Skeletal muscle tissue (tissue), 4 donors: Measurements from ENCODE around the gene CPNE5. TPM values are rescaled to one million over a fixed set of nuclear protein-coding genes. Genes with fewer than 3 reads are reported as not detected.

Source experiments
- H3K27ac ChIP-seq: one replicate; pipeline ENCODE4 v1.7.0; 2013; ENCODE audit warnings: mild to moderate bottlenecking, low read depth, low read length, inconsistent platforms
- H3K27me3 ChIP-seq, 3 donors: one replicate each; pipeline ENCODE4 v1.7.0; 2013; ENCODE audit warnings: low read length in 3 of 3; ENCODE audit not compliant: control insufficient read depth in 3 of 3, insufficient read depth in 3 of 3
- H3K36me3 ChIP-seq, 3 donors: one replicate each; pipeline ENCODE4 v1.7.0; 2013; ENCODE audit warnings: low read length in 3 of 3; ENCODE audit not compliant: control insufficient read depth in 3 of 3, insufficient read depth in 3 of 3
- H3K4me1 ChIP-seq, 3 donors: one replicate each; pipeline ENCODE4 v1.7.0; 2013; ENCODE audit warnings: low read length in 3 of 3, mild to moderate bottlenecking in 3 of 3; ENCODE audit not compliant: control insufficient read depth in 3 of 3, insufficient read depth in 3 of 3
- H3K4me3 ChIP-seq, 3 donors: one replicate each; pipeline ENCODE4 v1.7.0; 2013; ENCODE audit warnings: low read length in 3 of 3
- H3K9ac ChIP-seq, 3 donors: one replicate each; pipeline ENCODE4 v1.7.0; 2013; ENCODE audit warnings: low read length in 3 of 3, mild to moderate bottlenecking in 3 of 3, moderate library complexity in 2 of 3, low read depth in 1 of 3
- H3K9me3 ChIP-seq, 3 donors: one replicate each; pipeline ENCODE4 v1.7.0; 2013; ENCODE audit warnings: low read length in 3 of 3; ENCODE audit not compliant: control insufficient read depth in 3 of 3
- total RNA-seq: library from RNA; depleted of rRNA; stranded (reverse); fragments of >200 nt; gene quantifications from one replicate; pipeline ENCODE4 v1.2.3, GENCODE V29; 2014
- donor health status: Osteomylitis.

CPNE5 gene
- total RNA-seq, 1 donor from 2014 or later, result 6.3 TPM

DNA sequence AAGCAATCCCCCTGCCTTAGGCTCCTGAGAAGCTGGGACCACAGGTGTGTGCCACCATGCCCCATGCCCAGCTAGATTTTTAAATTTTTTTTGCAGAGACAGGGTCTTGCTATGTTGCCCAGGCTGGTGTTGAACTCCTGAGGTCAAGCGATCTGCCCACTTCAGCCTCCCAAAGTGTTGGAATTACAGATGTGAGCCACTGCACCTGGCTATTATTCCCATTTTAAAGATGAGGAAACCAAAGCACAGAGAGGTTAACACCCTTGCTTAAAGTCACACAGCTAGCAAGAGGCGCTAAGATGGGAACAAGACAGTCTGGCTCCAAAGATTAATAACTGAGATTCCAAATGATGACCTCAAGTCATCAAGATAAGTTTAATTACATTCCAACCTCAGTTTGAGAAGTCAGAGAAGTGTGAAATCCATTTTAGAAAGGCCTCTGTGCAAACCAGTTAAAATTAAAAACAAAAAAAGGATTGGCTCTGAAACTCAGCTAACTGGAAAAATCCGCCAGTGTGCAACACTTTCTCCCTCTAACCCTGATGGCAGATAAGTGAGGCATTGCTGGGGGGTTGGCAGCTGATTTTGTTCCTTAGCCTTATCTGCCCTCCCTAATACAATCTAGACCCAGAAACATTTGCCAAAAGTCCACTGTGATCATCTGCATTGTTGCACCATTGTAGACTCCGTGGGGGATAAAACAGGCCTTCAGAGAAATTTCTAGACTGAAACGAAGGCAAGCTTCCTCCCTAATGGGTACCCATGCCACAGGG, 55.5 kb downstream of the CPNE5 start:
- no peaks in the 10 kb centered on the region for H3K4me1 ChIP-seq
- H3K27me3 ChIP-seq, result peaks cover 0 to 12% (median 8%) of the 10 kb centered on the region in 3 donors
- H3K9ac ChIP-seq, result no peak overlapping the region
- no peak overlapping the region for H3K4me3 ChIP-seq
- no peak overlapping the region for H3K27ac ChIP-seq
- no peaks in the 10 kb centered on the region for H3K36me3 ChIP-seq
- no peaks in the 10 kb centered on the region for H3K9me3 ChIP-seq

DNA sequence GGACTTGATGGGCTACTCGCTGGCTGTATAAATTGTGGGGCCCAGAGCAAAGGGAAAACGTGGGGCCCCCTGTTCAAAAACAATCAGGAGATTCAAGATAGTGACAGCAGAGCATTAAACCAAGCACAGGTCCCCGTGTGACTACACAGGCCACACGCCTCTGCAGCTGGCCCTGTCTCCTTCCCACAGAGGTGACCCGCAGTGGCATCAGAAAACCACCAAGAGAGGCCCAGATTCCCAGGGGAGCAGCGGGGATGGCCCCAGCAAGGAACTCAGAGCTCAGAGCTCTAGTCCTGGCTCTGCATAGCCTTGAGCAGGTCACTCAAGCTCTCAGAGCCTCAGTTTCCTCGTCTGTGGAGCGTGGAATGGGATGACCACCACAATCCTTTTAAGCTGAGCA, 57.6 kb downstream of the CPNE5 start:
- Histone ChIP-seq H3K27me3 (peaks cover 0 to 17% (median 6%) of the 10 kb centered on the region in 3 donors), H3K27ac (no peak overlapping the region), H3K4me1 (no peaks in the 10 kb centered on the region), H3K9me3 (no peaks in the 10 kb centered on the region), H3K4me3 (no peak overlapping the region), H3K36me3 (no peaks in the 10 kb centered on the region), H3K9ac (no peak overlapping the region)

DNA sequence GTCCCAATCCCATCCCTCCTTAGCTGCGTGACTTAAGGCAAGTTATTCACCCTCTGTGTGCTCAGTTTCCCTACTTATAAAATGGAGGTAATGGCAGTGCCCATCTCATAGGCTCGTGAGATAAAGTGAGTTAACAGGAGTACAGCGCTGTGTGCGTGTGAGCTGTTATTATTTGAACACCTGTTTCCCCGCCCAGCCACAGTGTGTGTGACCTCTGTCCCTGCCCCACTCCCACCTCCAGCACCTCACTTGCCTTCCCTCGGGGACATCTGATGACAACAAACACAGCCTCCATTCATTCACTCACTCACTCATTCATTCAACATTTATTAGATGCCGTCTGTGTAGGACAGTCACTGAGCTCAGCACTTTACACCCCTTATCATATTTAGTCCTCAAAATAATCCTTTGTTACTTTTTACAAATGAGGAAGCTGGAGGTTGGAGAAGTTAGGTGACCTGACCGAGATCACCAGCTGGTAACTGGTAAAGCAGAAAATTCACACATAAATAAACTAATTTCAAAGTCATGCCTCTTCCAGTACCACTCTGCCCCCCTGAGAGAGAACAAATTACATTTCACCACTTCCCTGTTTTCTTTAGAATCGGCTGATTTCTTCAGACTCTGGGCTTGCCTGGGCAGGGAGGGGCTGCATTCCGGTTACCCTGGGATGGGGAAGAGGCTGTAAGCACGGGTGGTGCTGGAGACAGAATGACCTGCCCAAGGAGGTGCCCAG, 58.6 kb downstream of the CPNE5 start:
- no peak overlapping the region for H3K27ac ChIP-seq
- peaks cover 0 to 21% (median 6%) of the 10 kb centered on the region in 3 donors for H3K27me3 ChIP-seq
- no peaks in the 10 kb centered on the region for H3K9me3 ChIP-seq
- no peaks in the 10 kb centered on the region for H3K4me1 ChIP-seq
- no peaks in the 10 kb centered on the region for H3K36me3 ChIP-seq
- H3K9ac ChIP-seq, result no peak overlapping the region
- no peak overlapping the region for H3K4me3 ChIP-seq

DNA sequence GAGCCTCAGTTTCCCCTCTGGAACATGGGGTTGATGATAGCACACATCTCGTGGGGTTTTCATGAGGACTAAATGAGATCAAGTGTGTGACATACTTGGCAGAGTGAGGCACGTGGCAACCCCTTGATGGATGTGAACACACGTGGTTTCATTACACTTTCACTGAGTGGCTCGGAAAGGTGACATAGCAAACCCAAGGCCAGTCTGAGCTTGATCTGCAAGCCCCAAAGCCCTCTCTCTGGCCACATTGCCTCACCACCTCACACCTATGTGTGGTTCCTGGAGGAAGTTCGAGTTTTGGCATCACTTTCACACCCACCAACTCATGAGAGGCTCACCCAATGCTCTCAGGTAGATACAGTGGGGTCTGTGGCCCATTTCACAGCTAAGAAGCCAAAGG, 60.0 kb downstream of the CPNE5 start:
- Histone ChIP-seq H3K9ac (no peak overlapping the region), H3K4me1 (no peaks in the 10 kb centered on the region), H3K4me3 (no peak overlapping the region)

DNA sequence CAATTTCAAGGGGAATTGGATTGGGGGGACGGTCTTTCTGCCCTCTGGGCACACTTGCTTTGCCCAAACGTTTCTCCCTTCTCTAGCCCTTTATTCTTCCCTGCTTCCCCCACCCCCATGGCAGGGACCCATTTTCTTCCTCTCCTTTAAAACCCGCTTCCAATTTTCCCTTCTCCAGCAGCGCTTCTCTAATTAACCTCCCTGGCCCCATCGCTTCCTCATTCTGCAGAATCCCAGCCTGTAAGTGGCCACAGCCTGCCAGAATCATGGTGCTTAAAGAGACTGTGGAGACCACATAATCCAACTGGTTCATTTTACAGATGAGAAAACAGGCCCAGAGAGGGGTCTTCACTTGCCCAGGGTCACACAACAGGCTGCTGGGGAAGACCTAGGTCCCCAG, 61.4 kb downstream of the CPNE5 start:
- Histone ChIP-seq H3K4me3 (no peak overlapping the region), H3K9me3 (no peaks in the 10 kb centered on the region), H3K27ac (no peak overlapping the region), H3K4me1 (no peaks in the 10 kb centered on the region), H3K9ac (no peak overlapping the region), H3K36me3 (no peaks in the 10 kb centered on the region), H3K27me3 (peaks cover 0 to 21% (median 6%) of the 10 kb centered on the region in 3 donors)

More for the DNA sequence above, 60.0 kb downstream of the CPNE5 start:
- H3K36me3 ChIP-seq, result no peaks in the 10 kb centered on the region
- H3K27ac ChIP-seq, result no peak overlapping the region
- peaks cover 0 to 21% (median 6%) of the 10 kb centered on the region in 3 donors for H3K27me3 ChIP-seq
- no peaks in the 10 kb centered on the region for H3K9me3 ChIP-seq

DNA sequence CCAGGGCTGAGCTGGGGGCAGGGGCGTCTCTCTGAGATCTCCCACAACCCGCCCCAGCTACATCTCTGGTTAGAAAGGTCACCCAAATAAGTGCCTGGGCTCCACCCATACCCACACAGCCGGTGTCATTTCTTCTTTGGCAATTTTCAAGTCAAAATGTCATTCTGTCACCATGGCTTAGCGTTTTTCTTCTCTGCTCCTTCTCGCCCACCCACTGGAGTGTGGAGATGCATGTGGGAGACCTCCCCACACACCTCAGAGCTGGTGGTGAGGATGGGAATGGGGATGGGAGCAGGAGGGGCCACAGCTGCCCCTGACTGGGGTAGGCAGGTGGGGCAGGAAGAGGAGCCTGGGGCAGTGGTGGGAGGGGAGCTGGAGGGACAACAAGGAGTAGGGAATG, 63.1 kb downstream of the CPNE5 start:
- Histone ChIP-seq H3K27ac (no peak overlapping the region), H3K27me3 (peaks cover 0 to 21% (median 6%) of the 10 kb centered on the region in 3 donors), H3K4me1 (no peaks in the 10 kb centered on the region)

DNA sequence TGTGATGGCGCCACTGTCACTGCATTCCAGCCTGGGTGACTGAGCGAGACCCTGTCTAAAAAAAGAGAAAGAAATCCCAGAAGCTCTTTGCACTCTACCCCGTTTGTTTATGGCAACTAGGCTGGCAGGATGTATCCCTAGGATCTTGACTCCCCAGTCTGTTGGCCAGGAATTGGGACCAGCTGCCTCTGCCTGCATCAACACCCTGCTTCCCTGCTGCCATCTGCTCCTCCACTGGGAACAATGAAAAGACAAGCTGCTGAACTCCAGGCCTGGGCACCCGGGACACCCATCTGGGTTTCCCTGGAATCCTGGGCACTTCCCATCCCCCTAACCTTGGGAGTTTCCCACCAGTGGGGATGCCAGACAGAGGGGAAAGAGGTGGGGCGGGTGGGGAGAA, 64.9 kb downstream of the CPNE5 start:
- Histone ChIP-seq H3K36me3 (no peaks in the 10 kb centered on the region), H3K9me3 (no peaks in the 10 kb centered on the region), H3K27ac (no peak overlapping the region), H3K9ac (no peak overlapping the region), H3K4me3 (no peak overlapping the region), H3K4me1 (peaks cover 12 to 13% (median 13%) of the 10 kb centered on the region in 3 donors), H3K27me3 (peaks cover 0 to 20% (median 4%) of the 10 kb centered on the region in 3 donors)

More for the DNA sequence above, 63.1 kb downstream of the CPNE5 start:
- H3K9me3 ChIP-seq, result no peaks in the 10 kb centered on the region
- no peaks in the 10 kb centered on the region for H3K36me3 ChIP-seq
- H3K4me3 ChIP-seq, result no peak overlapping the region
- no peak overlapping the region for H3K9ac ChIP-seq

DNA sequence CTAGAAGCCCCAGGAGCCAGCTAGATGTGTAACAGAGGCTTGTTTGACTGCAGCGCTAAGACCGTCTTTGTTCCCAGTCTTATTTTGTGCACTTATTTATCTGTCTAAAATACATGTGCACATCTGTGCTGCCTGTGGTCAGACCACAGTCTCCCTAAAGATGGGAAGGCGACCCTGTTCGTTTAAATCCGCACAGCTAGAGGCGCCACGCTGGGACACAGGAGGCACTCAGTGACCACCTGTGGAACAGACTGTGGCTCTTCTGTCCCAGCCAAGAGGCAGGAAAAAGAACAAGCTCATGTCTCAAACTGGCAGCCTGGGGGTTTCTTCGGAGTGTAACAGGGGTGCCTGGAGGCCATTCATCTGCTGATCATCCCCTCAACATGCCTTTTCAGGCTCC, 66.8 kb downstream of the CPNE5 start:
- peaks cover 23 to 24% (median 23%) of the 10 kb centered on the region in 3 donors for H3K4me1 ChIP-seq
- H3K4me3 ChIP-seq, result no peak overlapping the region
- H3K9me3 ChIP-seq, result no peaks in the 10 kb centered on the region
- peaks cover 0 to 10% (median 0%) of the 10 kb centered on the region in 3 donors for H3K27me3 ChIP-seq
- H3K9ac ChIP-seq, result no peak overlapping the region
- no peaks in the 10 kb centered on the region for H3K36me3 ChIP-seq
- no peak overlapping the region for H3K27ac ChIP-seq

DNA sequence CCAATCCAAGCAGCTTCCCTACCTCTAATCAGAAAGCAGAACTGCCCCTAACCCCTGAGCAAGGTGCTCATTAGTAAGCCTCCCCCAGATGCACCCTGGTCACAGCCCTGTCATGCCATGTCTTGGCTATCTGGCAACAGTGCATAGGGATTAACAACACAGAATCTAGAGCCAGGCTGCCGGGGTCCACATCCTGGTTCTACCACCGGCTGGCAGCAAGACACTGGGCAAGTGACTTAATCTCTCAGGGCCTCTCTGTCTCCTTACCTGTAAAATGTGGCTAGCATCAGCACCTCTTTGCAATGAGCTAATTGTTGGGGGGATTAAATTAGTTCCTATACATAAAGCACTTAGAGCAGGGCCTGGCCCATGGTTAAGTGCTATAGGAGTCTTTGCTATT, 68.1 kb downstream of the CPNE5 start:
- Histone ChIP-seq H3K27ac (no peak overlapping the region), H3K4me1 (peaks cover 25 to 27% (median 27%) of the 10 kb centered on the region in 3 donors), H3K36me3 (no peaks in the 10 kb centered on the region), H3K9me3 (no peaks in the 10 kb centered on the region), H3K9ac (no peak overlapping the region), H3K4me3 (no peak overlapping the region), H3K27me3 (no peaks in the 10 kb centered on the region)
